HFFc6 (cell line): ENCODE results near the gene SH3PXD2A. TPM values are rescaled to one million over a fixed set of nuclear protein-coding genes. Genes with fewer than 3 reads are reported as not detected.

Source experiments
- DNase-seq: peaks from one replicate; pipeline ENCODE4 v3.0.0-alpha.2; 2018
- H3K27ac Mint-ChIP-seq: 2 replicates; pipeline ENCODE4 v1.8.0; 2020; ENCODE audit warnings: mild to moderate bottlenecking, mixed read lengths
- H3K27me3 Mint-ChIP-seq: 2 replicates; pipeline ENCODE4 v1.8.0; 2021; ENCODE audit warnings: mild to moderate bottlenecking, moderate library complexity, mixed read lengths; ENCODE audit not compliant: insufficient read depth
- H3K36me3 Mint-ChIP-seq: 2 replicates; pipeline ENCODE4 v1.8.0; 2021; ENCODE audit warnings: low read depth, mixed read lengths
- H3K4me1 Mint-ChIP-seq: 2 replicates; pipeline ENCODE4 v1.8.0; 2020; ENCODE audit warnings: low read depth, mixed read lengths
- H3K4me3 Mint-ChIP-seq: 2 replicates; pipeline ENCODE4 v1.8.0; 2020; ENCODE audit warnings: mild to moderate bottlenecking, moderate library complexity, mixed read lengths
- H3K9me3 Mint-ChIP-seq: 2 replicates; pipeline ENCODE4 v1.8.0; 2020; ENCODE audit warnings: mild to moderate bottlenecking, mixed read lengths
- CTCF ChIP-seq: fragments of 200-600 bp; sonication (generic); IDR thresholded peaks from 2 replicates; pipeline ENCODE4 v1.5.0; 2021; ENCODE audit warnings: antibody characterized with exemption, mild to moderate bottlenecking
- total RNA-seq, 6 experiments: library from RNA; stranded (reverse); fragmentation: NEBNext Ultra II Directional; extraction: Animal tissue kit (Norgen Biotek cat#: 25700); gene quantifications; 2 replicates in 1 of 6; 3 replicates in 5 of 6; pipeline ENCODE4 v1.2.3, GENCODE V29; 2021

SH3PXD2A gene
- total RNA-seq, 6 experiments from 2014 or later: 75.5 to 113 (median 81.1) TPM

GRCh38 chr10:103548006-103548405, 307.4 kb downstream of the SH3PXD2A start:
- H3K4me1 Mint-ChIP-seq: peaks cover 6% of the 10 kb centered on the region
- DNase-seq: no peak
- no peaks in the 10 kb centered on the region for H3K36me3 Mint-ChIP-seq
- H3K9me3 Mint-ChIP-seq: no peaks in the 10 kb centered on the region
- H3K27ac Mint-ChIP-seq: no peak overlapping the region
- TF ChIP-seq CTCF: no peak
- peaks cover 50% of the 10 kb centered on the region for H3K27me3 Mint-ChIP-seq
- no peak overlapping the region for H3K4me3 Mint-ChIP-seq

- DNase-seq: no peak
- H3K27ac Mint-ChIP-seq: no peak overlapping the region
- no peaks in the 10 kb centered on the region for H3K9me3 Mint-ChIP-seq
- no peak for TF ChIP-seq CTCF
- no peak overlapping the region for H3K4me3 Mint-ChIP-seq
- no peaks in the 10 kb centered on the region for H3K36me3 Mint-ChIP-seq
- peaks cover 11% of the 10 kb centered on the region for H3K4me1 Mint-ChIP-seq
- H3K27me3 Mint-ChIP-seq: peaks cover 47% of the 10 kb centered on the region
Measured at GRCh38 chr10:103547391-103547946, 307.9 kb downstream of the SH3PXD2A start.

- H3K27ac Mint-ChIP-seq: no peak overlapping the region
- no peak for DNase-seq
- H3K9me3 Mint-ChIP-seq: no peaks in the 10 kb centered on the region
- no peak overlapping the region for H3K4me3 Mint-ChIP-seq
- H3K36me3 Mint-ChIP-seq: no peaks in the 10 kb centered on the region
- peaks cover 44% of the 10 kb centered on the region for H3K27me3 Mint-ChIP-seq
- H3K4me1 Mint-ChIP-seq: peaks cover 12% of the 10 kb centered on the region
- TF ChIP-seq CTCF: no peak
Measured at GRCh38 chr10:103546401-103546800, 309.0 kb downstream of the SH3PXD2A start.

GRCh38 chr10:103545771-103546281, 309.6 kb downstream of the SH3PXD2A start:
- Mint-ChIP-seq H3K4me1 (peaks cover 12% of the 10 kb centered on the region), H3K4me3 (no peak overlapping the region), H3K36me3 (no peaks in the 10 kb centered on the region), H3K9me3 (no peaks in the 10 kb centered on the region), H3K27ac (no peak overlapping the region), H3K27me3 (peaks cover 42% of the 10 kb centered on the region)
- no peak for TF ChIP-seq CTCF
- no peak for DNase-seq

- DNase-seq: no peak
- Mint-ChIP-seq H3K4me3 (no peak overlapping the region), H3K4me1 (peaks cover 12% of the 10 kb centered on the region), H3K9me3 (no peaks in the 10 kb centered on the region), H3K27ac (no peak overlapping the region), H3K27me3 (peaks cover 41% of the 10 kb centered on the region), H3K36me3 (no peaks in the 10 kb centered on the region)
- TF ChIP-seq CTCF: no peak
Measured at GRCh38 chr10:103545366-103545765, 310.0 kb downstream of the SH3PXD2A start.
